CD4-positive, alpha-beta T cell treated with Interferon alpha-2 for 1 hour (primary cell): Measurements from ENCODE around the gene RHBDD2.
"Not testable (repeated sequence)": the region's sequence is repeated elsewhere in the genome, so short reads cannot be mapped to it uniquely, and the experiment has no call there.

Source experiments
- DNase-seq, 2 donors: peaks; one replicate each; pipeline ENCODE4 v3.0.0-alpha.2; 2020 to 2022

RHBDD2 gene

GRCh38 chr7:75866489-75867389 is 12.1 kb upstream of the RHBDD2 start:
- DNase-seq = peak; percentile 56 to 64

GRCh38 chr7:75867390-75867717 is 11.5 kb upstream of the RHBDD2 start:
- no peak for DNase-seq

GRCh38 chr7:75868153-75868552 is 10.7 kb upstream of the RHBDD2 start:
- DNase-seq = no peak

DNA sequence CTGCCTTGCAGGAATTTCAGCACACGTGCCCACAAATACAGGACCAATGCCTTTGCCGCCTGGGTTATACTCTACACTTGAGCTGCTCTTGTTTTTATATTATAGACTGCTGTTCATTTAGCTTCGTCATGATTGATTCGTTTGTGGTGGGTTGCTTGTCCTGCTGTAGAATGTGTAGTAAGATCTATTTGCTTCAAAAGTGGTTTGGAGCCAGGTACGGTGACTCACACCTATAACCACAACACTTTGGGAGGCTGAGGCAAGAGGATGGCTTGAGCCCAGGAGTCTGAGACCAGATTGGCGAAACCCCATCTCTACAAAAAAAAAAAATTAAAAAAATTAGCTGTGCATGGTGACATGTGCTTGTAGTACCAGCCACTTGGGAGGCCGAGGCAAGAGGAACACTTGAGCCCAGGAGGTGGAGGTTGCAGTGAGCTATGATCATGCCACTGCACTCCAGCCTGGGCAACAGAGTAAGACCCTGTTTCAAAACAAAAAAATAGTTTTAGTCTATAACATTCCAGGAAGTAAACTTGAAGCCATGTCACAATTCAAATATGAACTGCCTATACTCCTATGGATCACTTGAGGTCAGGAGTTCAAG is 9.0 kb upstream of the RHBDD2 start:
- no peak for DNase-seq

- DNase-seq = no peak
Measured at GRCh38 chr7:75870557-75871161, 8.2 kb upstream of the RHBDD2 start.

- DNase-seq = no peak
Measured at GRCh38 chr7:75872073-75872782, 6.6 kb upstream of the RHBDD2 start.

GRCh38 chr7:75874180-75874579 is 4.7 kb upstream of the RHBDD2 start:
- not testable (repeated sequence) for DNase-seq

- no peak for DNase-seq
Measured at GRCh38 chr7:75875113-75876080, 3.4 kb upstream of the RHBDD2 start.

GRCh38 chr7:75876126-75876881 is 2.5 kb upstream of the RHBDD2 start:
- peak in 1 of 2 donors; percentile 50 for DNase-seq

GRCh38 chr7:75878312-75878768 is 494 bp upstream of the RHBDD2 start:
- DNase-seq = no peak

GRCh38 chr7:75879771-75880184 is 944 bp downstream of the RHBDD2 start:
- peak; percentile 44 to 73 for DNase-seq

- DNase-seq = no peak
Measured at GRCh38 chr7:75880242-75880641, 1.4 kb downstream of the RHBDD2 start.

DNA sequence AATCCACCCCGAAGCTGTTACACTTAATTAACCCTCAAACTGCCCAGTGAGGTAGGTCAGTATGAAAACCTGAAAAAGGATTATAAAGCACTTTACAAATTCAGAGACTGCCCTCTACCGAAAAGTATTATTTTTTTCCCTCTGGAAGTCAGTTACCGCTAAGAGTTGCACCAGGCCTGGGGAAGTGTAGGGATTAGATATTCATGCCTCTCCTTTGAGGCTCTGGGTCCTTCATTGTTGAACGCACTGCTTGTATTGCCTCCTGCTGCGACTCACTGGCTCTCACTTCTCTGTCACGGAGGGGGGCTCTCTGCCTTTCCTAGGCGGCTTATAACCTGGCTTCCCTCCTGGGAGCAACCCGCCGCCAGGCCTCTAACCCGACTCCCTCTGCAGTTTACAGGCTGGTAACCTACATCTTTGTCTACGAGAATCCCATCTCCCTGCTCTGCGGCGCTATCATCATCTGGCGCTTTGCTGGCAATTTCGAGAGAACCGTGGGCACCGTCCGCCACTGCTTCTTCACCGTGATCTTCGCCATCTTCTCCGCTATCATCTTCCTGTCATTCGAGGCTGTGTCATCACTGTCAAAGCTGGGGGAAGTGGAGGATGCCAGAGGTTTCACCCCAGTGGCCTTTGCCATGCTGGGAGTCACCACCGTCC is 2.7 kb downstream of the RHBDD2 start:
- DNase-seq = no peak

- DNase-seq = not testable (repeated sequence)
Measured at GRCh38 chr7:75883265-75883824, 4.5 kb downstream of the RHBDD2 start.

DNA sequence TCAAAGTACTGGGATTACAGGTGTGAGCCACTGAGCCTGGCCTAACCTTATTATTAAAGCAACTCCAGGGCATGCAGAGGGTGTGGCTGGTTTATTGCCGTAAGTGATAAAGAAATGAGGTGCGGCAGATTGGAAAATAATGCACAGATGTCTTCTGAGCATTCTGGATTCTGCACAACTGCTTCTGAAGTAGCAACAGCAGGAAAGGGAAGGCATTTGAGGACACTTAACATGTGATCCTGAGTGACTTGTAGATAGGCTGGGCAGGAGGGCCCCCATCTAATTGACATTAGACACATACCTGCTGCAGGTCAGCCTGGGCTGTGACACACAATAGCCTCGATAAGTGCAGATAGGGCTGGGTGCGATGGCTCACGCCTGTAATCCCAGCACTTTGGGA is 5.6 kb downstream of the RHBDD2 start:
- DNase-seq = no peak

DNA sequence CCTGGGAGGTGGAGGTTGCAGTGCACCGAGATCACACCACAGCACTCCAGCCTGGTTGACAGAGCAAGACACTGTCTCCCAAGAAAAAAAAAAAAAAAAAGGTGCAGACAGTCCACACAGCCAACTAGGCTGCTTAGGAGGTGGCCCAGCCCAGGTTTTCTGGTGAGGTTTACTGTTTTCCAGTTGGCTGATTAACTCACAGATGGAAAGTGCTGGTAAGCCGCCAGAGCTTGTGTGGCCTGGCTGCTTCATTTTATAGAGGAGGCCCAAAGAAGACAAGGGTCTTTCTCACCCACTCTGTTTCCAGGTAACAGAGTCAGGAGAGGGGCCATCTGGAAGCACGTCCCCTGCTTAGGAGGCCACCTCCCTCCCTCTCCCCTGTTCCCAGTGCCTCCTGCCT is 6.2 kb downstream of the RHBDD2 start:
- no peak for DNase-seq

GRCh38 chr7:75887669-75888369 is 9.0 kb downstream of the RHBDD2 start:
- DNase-seq = no peak

GRCh38 chr7:75888464-75889222 is 9.8 kb downstream of the RHBDD2 start:
- DNase-seq = no peak
